ENCODE measurements around the gene SNPH.
A peak's percentile ranks its signal among the peaks of the same experiment; 100 is the strongest.
"Not testable (repeated sequence)": the region's sequence is repeated elsewhere in the genome, so short reads cannot be mapped to it uniquely, and the experiment has no call there.

Gene SNPH, protein sequence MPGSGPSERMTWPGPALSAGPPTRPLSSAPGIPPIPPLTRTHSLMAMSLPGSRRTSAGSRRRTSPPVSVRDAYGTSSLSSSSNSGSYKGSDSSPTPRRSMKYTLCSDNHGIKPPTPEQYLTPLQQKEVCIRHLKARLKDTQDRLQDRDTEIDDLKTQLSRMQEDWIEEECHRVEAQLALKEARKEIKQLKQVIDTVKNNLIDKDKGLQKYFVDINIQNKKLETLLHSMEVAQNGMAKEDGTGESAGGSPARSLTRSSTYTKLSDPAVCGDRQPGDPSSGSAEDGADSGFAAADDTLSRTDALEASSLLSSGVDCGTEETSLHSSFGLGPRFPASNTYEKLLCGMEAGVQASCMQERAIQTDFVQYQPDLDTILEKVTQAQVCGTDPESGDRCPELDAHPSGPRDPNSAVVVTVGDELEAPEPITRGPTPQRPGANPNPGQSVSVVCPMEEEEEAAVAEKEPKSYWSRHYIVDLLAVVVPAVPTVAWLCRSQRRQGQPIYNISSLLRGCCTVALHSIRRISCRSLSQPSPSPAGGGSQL

GRCh38 chr20:1266167-1266973 lies at the start of gene SNPH:
TSS of gene SNPH (plus strand) at chr20:1266294. CDS start at chr20:1296240, 29,946 bp downstream.
- DNase-seq (ENCODE audit: low read depth in 3 of 3, low spot score in 1 of 3): peak; percentile 23 to 51 (median 45)

GRCh38 chr20:1216527-1217427 lies 49.3 kb upstream of the SNPH start:
- DNase-seq (ENCODE audit: low read depth in 3 of 3, low spot score in 1 of 3): not testable (repeated sequence)

GRCh38 chr20:1222750-1223149 lies 43.3 kb upstream of the SNPH start:
- DNase-seq (ENCODE audit: low read depth in 3 of 3, low spot score in 1 of 3): not testable (repeated sequence)

DNA sequence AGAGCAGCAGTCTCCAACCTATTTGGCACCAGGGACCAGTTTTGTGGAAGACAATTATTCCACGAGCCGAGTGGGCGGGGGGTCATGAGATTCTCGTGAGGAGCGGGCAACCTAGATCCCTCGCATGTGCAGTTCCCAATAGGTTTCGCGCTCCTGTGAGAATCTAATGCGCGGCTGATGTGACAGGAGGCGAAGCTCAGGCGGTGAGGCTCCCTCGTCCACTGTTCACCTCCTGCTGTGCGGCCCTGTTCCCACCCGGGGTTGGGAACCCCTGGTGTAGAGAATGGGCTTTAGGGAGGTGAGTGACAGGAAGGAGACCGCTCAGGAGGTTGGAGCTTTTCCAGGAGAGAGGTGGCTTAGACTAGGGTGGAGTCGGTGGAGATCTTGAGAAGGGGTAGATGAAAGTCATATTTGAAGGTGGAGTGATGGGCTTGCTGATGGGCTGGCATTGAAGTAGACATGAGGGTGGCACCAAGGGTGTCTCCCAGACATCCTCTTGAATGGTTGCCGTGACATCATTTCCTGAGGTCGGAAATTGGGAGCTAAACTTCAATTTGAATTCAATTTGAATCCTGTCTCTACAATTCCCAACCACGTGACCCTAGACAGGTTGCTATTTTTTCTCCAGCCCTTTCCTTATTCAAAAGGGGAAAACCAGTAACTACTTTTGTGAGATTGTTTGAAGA lies 41.7 kb upstream of the SNPH start:
- no peak for DNase-seq (ENCODE audit: low read depth in 3 of 3, low spot score in 1 of 3)

DNA sequence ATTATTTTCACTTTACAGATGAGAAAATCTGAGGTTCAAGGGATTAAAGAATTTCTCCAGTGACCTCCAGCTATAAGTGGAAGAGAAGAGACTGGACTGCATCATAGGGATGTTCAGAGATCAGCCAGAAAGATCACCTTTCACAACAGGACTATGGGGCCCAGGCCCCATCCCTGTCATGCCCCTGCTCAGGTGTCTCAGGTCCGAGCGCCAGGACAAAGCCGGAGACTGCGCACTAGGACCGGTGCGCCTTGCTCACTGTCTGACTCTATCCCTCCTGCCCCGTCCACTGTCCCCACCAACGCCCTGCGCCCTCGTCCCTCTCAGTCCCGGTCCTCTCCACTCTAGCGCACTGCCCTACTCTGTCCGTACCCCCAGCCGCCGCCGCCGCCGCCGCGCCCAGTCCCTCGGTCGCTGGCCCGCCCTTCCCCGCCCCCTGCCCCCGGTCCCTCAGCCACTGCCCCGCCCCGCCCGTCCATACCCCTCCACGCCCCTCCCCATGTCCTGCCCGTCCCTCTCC lies 40.8 kb upstream of the SNPH start:
- DNase-seq (ENCODE audit: low read depth in 3 of 3, low spot score in 1 of 3): no peak

- DNase-seq (ENCODE audit: low read depth in 3 of 3, low spot score in 1 of 3): peak; percentile 55 to 82 (median 72)
Measured at GRCh38 chr20:1225783-1226654, 40.1 kb upstream of the SNPH start, which contains the start of gene RAD21L1. TSS of gene RAD21L1 (plus strand) at chr20:1226044. CDS start at chr20:1228454, 2,410 bp downstream.

DNA sequence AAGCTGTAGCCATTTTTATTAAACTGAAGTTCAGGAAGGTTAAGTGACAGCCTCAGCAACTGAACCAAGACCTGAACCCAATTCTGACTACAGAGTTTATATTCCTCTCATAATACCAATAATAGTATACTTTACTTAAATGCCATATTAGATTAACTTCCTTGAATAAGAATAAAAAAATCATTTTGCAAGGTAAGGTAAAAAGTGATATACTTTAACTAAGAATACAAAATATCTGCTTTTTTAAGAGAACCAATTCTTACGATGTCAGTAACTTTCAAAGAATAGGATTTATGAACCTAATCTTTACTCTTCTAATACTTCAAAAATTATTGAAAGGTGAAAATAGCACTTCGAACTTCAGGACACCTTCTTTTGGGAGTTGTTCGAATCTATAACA lies 36.6 kb upstream of the SNPH start:
- DNase-seq (ENCODE audit: low read depth in 3 of 3, low spot score in 1 of 3): no peak

GRCh38 chr20:1232286-1233111 lies 33.6 kb upstream of the SNPH start:
- no peak for DNase-seq (ENCODE audit: low read depth in 3 of 3, low spot score in 1 of 3)

GRCh38 chr20:1240549-1240948 lies 25.5 kb upstream of the SNPH start:
- DNase-seq (ENCODE audit: low read depth in 3 of 3, low spot score in 1 of 3): no peak

- DNase-seq (ENCODE audit: low read depth in 3 of 3, low spot score in 1 of 3): no peak
Measured at GRCh38 chr20:1241456-1241855, 24.6 kb upstream of the SNPH start.

- no peak for DNase-seq (ENCODE audit: low read depth in 3 of 3, low spot score in 1 of 3)
Measured at GRCh38 chr20:1242099-1242498, 24.0 kb upstream of the SNPH start.

DNA sequence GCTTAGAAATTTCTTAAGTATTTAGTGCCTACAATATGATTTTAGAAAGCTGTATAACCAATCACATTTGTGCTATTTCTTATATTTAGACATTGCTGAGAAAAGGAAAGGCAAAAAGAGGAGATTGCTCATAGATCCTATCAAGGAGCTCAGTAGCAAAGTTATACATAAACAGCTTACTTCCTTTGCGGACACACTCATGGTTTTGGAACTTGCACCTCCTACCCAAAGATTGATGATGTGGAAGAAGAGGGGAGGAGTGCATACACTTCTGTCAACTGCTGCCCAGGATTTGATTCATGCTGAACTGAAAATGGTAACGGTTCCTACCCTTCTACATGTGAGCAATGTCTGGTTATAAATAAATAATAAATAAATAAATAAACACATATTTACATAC lies 23.6 kb upstream of the SNPH start:
- no peak for DNase-seq (ENCODE audit: low read depth in 3 of 3, low spot score in 1 of 3)

- DNase-seq (ENCODE audit: low read depth in 3 of 3, low spot score in 1 of 3): no peak
Measured at GRCh38 chr20:1245578-1245977, 20.5 kb upstream of the SNPH start.

DNA sequence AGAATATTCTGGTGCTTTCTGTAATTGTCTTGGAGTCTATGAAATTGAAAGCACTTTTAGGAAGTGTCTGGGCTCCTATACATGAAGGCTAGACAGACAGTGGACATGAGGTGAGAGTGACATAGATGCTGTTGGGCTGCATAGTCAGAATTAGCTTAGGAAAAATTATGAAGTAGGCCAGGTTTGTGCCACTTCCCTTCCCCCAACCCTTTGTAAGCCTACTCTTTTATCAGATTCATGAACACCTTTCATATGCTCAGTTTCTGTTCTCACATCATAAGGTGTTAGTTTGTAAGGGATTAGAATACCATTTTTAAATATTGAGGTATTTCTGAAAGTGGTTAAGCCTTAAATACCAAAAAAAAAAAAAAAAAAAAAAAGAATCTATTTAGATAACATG lies 18.4 kb upstream of the SNPH start:
- DNase-seq (ENCODE audit: low read depth in 3 of 3, low spot score in 1 of 3): no peak

DNA sequence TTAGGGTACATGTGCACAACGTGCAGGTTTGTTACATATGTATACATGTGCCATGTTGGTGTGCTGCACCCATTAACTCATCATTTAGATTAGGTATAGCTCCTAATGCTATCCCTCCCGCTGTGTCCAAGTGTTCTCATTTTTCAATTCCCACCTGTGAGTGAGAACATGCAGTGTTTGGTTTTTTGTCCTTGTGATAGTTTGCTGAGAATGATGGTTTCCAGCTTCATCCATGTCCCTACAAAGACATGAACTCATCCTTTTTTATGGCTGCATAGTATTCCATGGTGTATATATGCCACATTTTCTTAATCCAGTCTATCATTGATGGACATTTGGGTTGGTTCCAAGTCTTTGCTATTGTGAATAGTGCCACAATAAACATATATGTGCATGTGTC lies 15.8 kb upstream of the SNPH start:
- DNase-seq (ENCODE audit: low read depth in 3 of 3, low spot score in 1 of 3): not testable (repeated sequence)

- DNase-seq (ENCODE audit: low read depth in 3 of 3, low spot score in 1 of 3): no peak
Measured at GRCh38 chr20:1252416-1252815, 13.7 kb upstream of the SNPH start.

GRCh38 chr20:1254254-1254653 lies 11.8 kb upstream of the SNPH start:
- no peak for DNase-seq (ENCODE audit: low read depth in 3 of 3, low spot score in 1 of 3)

- DNase-seq (ENCODE audit: low read depth in 3 of 3, low spot score in 1 of 3): no peak
Measured at GRCh38 chr20:1255675-1256074, 10.4 kb upstream of the SNPH start.

Data from stimulated activated CD4-positive, alpha-beta T cell treated with anti-CD3 and anti-CD28 coated beads, TNF-alpha, amount 100 ng/mL, for 1 hour (primary cell).